ENCODE data around the gene RETN.

- TF ChIP-seq CTCF (IDR thresholded peaks at IDR 0.05) (no peak), POLR2A (IDR thresholded peaks at IDR 0.05) (no peak)
Observed at GRCh38 chr19:7672522-7672921, 3.7 kb downstream of the RETN start.

Data from Peyer's patch (tissue), 4 donors.